Neuronal stem cell (in vitro differentiated cells): ENCODE data around the gene GLCCI1.
A peak's percentile ranks its signal among the peaks of the same experiment; 100 is the strongest.

Source experiments
- DNase-seq: peaks from one replicate; pipeline ENCODE4 v3.0.0-alpha.2; 2013; ENCODE audit warnings: low spot score
- H2AFZ ChIP-seq: one replicate; pipeline ENCODE4 v1.6.1; 2013; ENCODE audit warnings: mild to moderate bottlenecking, low read length, inconsistent platforms
- H2AK5ac ChIP-seq: 2 replicates; pipeline ENCODE4 v1.6.1; 2013; ENCODE audit warnings: low read depth, mild to moderate bottlenecking, inconsistent platforms, low read length, moderate library complexity, mixed read lengths
- H2BK120ac ChIP-seq: 2 replicates; pipeline ENCODE4 v1.6.1; 2013; ENCODE audit warnings: low read depth, mild to moderate bottlenecking, inconsistent platforms, low read length, moderate library complexity, mixed read lengths
- H2BK12ac ChIP-seq: one replicate; pipeline ENCODE4 v1.6.1; 2013; ENCODE audit warnings: low read length, inconsistent platforms
- H2BK15ac ChIP-seq: 2 replicates; pipeline ENCODE4 v1.6.1; 2013; ENCODE audit warnings: mild to moderate bottlenecking, low read length, inconsistent platforms, mixed read lengths
- H2BK5ac ChIP-seq: one replicate; pipeline ENCODE4 v1.6.1; 2013; ENCODE audit warnings: inconsistent platforms, mild to moderate bottlenecking, low read length, moderate library complexity
- H3K14ac ChIP-seq: one replicate; pipeline ENCODE4 v1.6.1; 2013; ENCODE audit warnings: low read length, inconsistent platforms
- H3K18ac ChIP-seq: 2 replicates; pipeline ENCODE4 v1.6.1; 2013; ENCODE audit warnings: low read length, inconsistent platforms
- H3K23ac ChIP-seq: 2 replicates; pipeline ENCODE4 v1.6.1; 2013; ENCODE audit warnings: low read depth, mild to moderate bottlenecking, mixed read lengths, low read length, inconsistent platforms; ENCODE audit not compliant: poor library complexity
- H3K27ac ChIP-seq: replicated peaks from 3 replicates; pipeline ENCODE4 v1.5.1; 2013; ENCODE audit warnings: low read length, inconsistent platforms
- H3K27me3 ChIP-seq, 3 experiments: 2 replicates each; pipeline ENCODE4 v1.6.1; 2013; ENCODE audit warnings: low read length in 3 of 3, mild to moderate bottlenecking in 2 of 3, inconsistent platforms in 1 of 3, low read depth in 1 of 3, mixed read lengths in 1 of 3, moderate library complexity in 1 of 3; ENCODE audit not compliant: control insufficient read depth in 3 of 3, insufficient read depth in 3 of 3
- H3K36me3 ChIP-seq, 2 donors: replicated peaks in 1 of 2; 2 replicates each; pipeline ENCODE4 v1.6.1; 2013; ENCODE audit warnings: low read length in 2 of 2; ENCODE audit not compliant: control insufficient read depth in 2 of 2, insufficient read depth in 2 of 2
- H3K4ac ChIP-seq: 2 replicates; pipeline ENCODE4 v1.6.1; 2013; ENCODE audit warnings: inconsistent platforms, mild to moderate bottlenecking, low read length, moderate library complexity
- H3K4me1 ChIP-seq, 2 donors: 1 replicate in 1 of 2; 2 replicates in 1 of 2; pipeline ENCODE4 v1.6.1; 2013; ENCODE audit warnings: low read length in 2 of 2, low read depth in 1 of 2; ENCODE audit not compliant: control insufficient read depth in 2 of 2, insufficient read depth in 1 of 2
- H3K4me2 ChIP-seq: one replicate; pipeline ENCODE4 v1.6.1; 2013; ENCODE audit warnings: mild to moderate bottlenecking, low read length, inconsistent platforms; ENCODE audit not compliant: insufficient read depth, poor library complexity, severe bottlenecking
- H3K4me3 ChIP-seq, 2 donors: 2 replicates each; pipeline ENCODE4 v1.5.1; 2013; ENCODE audit warnings: low read length in 2 of 2, mild to moderate bottlenecking in 2 of 2, inconsistent platforms in 1 of 2, moderate library complexity in 1 of 2
- H3K79me1 ChIP-seq: one replicate; pipeline ENCODE4 v1.6.1; 2013; ENCODE audit warnings: low read depth, mild to moderate bottlenecking, inconsistent platforms, low read length, moderate library complexity
- H3K9ac ChIP-seq: one replicate; pipeline ENCODE4 v1.6.1; 2013; ENCODE audit warnings: mild to moderate bottlenecking, low read depth, low read length, inconsistent platforms; ENCODE audit not compliant: poor library complexity
- H3K9me3 ChIP-seq, 2 donors: replicated peaks in 1 of 2; 2 replicates each; pipeline versions ENCODE3 to v1.6.1; 2013; ENCODE audit warnings: low read length in 2 of 2, mild to moderate bottlenecking in 2 of 2, inconsistent platforms in 1 of 2, low read depth in 1 of 2, mixed read lengths in 1 of 2, moderate library complexity in 1 of 2; ENCODE audit not compliant: control insufficient read depth in 2 of 2, insufficient read depth in 1 of 2
- H4K8ac ChIP-seq: one replicate; pipeline ENCODE4 v1.6.1; 2013; ENCODE audit warnings: low read depth, mild to moderate bottlenecking, inconsistent platforms, low read length, moderate library complexity
- H4K91ac ChIP-seq: one replicate; pipeline ENCODE4 v1.6.1; 2013; ENCODE audit warnings: low read length, low read depth, mild to moderate bottlenecking, inconsistent platforms; ENCODE audit not compliant: poor library complexity
- WGBS, 2 donors: extraction: QIAGEN DNeasy Blood & Tissue Kit; methylation state at CpG; one replicate each; pipeline ENCODE4 v1.1.7; 2013; ENCODE audit warnings: missing lambda C conversion rate in 2 of 2, mixed read lengths in 1 of 2; ENCODE audit not compliant: insufficient read length in 2 of 2, insufficient replicate concordance in 1 of 2; ENCODE audit errors: extremely low coverage in 2 of 2; 5-methylcytosine and 5-hydroxymethylcytosine counted together

GLCCI1 gene

GRCh38 chr7:7938471-7938870 lies 30.1 kb upstream of the GLCCI1 start:
- Histone ChIP-seq H3K23ac (no peak overlapping the region), H2BK12ac (no peak overlapping the region), H3K4me1 (peaks cover 0 to 4% of the 10 kb centered on the region in 2 donors), H3K4me2 (no peak overlapping the region), H2BK5ac (no peak overlapping the region), H2AFZ (no peak overlapping the region), H3K4ac (no peak overlapping the region), H2BK120ac (no peak overlapping the region), H3K79me1 (no peaks in the 10 kb centered on the region), H3K9me3 (no peaks in the 10 kb centered on the region), H2BK15ac (no peak overlapping the region), H3K36me3 (no peaks in the 10 kb centered on the region), H3K27ac (no peak overlapping the region), H2AK5ac (no peak overlapping the region), H4K91ac (no peak overlapping the region), H3K27me3 (no peaks in the 10 kb centered on the region), H3K4me3 (no peak overlapping the region), H3K9ac (no peak overlapping the region), H4K8ac (no peak overlapping the region), H3K18ac (no peak overlapping the region), H3K14ac (no peak overlapping the region)
- no peak for DNase-seq
- no CpG with 5 or more reads among the region's 6 CpGs for WGBS, 2 donors

GRCh38 chr7:7943951-7944350 lies 24.6 kb upstream of the GLCCI1 start:
- Histone ChIP-seq H3K4me1 (peaks cover 0 to 3% of the 10 kb centered on the region in 2 donors), H3K9ac (no peak overlapping the region), H3K9me3 (no peaks in the 10 kb centered on the region), H3K14ac (no peak overlapping the region), H3K23ac (no peak overlapping the region), H3K36me3 (no peaks in the 10 kb centered on the region), H3K18ac (no peak overlapping the region), H4K8ac (no peak overlapping the region), H2BK15ac (no peak overlapping the region), H2AK5ac (no peak overlapping the region), H2BK12ac (no peak overlapping the region), H2BK120ac (no peak overlapping the region), H3K4me3 (no peak overlapping the region), H2BK5ac (no peak overlapping the region), H3K4me2 (no peak overlapping the region), H2AFZ (no peak overlapping the region), H4K91ac (no peak overlapping the region), H3K4ac (no peak overlapping the region), H3K79me1 (no peaks in the 10 kb centered on the region), H3K27me3 (no peaks in the 10 kb centered on the region), H3K27ac (no peak overlapping the region)
- no CpG with 5 or more reads among the region's 1 CpG for WGBS, 2 donors
- DNase-seq: no peak

DNA sequence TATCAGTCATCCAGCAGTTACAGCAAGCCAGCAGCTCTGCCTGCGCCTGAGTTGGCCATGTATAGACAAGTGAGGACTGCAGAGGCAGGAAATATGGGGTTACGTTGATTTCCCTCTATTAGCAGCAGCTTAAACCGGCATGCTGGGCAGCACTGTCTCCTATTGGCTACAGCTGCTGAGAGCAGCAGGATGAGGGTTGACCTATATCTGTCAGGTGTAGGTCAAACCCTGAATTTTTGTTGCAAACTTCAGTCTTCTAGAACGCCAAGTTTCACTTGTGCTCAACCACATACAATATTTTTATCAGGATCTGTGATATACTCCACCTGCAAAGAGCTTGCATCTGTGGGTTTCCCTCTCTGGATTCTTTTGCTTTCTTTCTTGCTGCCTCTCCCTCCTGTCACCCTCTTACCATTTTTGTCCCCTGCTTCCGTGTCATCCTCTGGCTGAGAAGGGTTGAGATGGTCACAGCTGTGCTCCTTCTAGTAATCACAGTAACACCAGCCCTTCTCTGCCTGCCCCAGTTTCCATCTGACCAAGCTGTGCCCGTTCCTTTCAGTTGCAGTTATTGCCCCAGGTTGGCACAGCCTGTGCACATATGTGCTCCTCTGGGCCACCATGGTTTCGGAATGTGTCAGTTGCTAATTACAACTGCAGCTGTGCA lies 23.8 kb upstream of the GLCCI1 start:
- Histone ChIP-seq H3K23ac (no peak overlapping the region), H2BK15ac (no peak overlapping the region), H2BK5ac (no peak overlapping the region), H4K8ac (no peak overlapping the region), H3K4me2 (no peak overlapping the region), H3K18ac (no peak overlapping the region), H4K91ac (no peak overlapping the region), H3K9me3 (no peaks in the 10 kb centered on the region), H3K4me1 (peaks cover 0 to 3% of the 10 kb centered on the region in 2 donors), H3K9ac (no peak overlapping the region), H3K14ac (no peak overlapping the region), H3K27me3 (no peaks in the 10 kb centered on the region), H3K79me1 (no peaks in the 10 kb centered on the region), H3K4me3 (peak overlapping the region in 1 of 2 donors; percentile 19), H2AFZ (no peak overlapping the region), H2BK12ac (no peak overlapping the region), H3K36me3 (no peaks in the 10 kb centered on the region), H2AK5ac (no peak overlapping the region), H3K27ac (no peak overlapping the region), H2BK120ac (no peak overlapping the region), H3K4ac (no peak overlapping the region)
- DNase-seq: no peak
- no CpG with 5 or more reads among the region's 7 CpGs for WGBS, 2 donors

GRCh38 chr7:7946486-7946885 lies 22.1 kb upstream of the GLCCI1 start:
- no peaks in the 10 kb centered on the region for H3K79me1 ChIP-seq
- peaks cover 0 to 3% of the 10 kb centered on the region in 2 donors for H3K4me1 ChIP-seq
- H2BK15ac ChIP-seq: no peak overlapping the region
- H3K27ac ChIP-seq: no peak overlapping the region
- H3K14ac ChIP-seq: no peak overlapping the region
- no peak overlapping the region for H2BK120ac ChIP-seq
- no peak overlapping the region for H3K4ac ChIP-seq
- no peak overlapping the region for H2AK5ac ChIP-seq
- DNase-seq: no peak
- no peak overlapping the region for H2AFZ ChIP-seq
- H2BK5ac ChIP-seq: no peak overlapping the region
- no peak overlapping the region for H4K91ac ChIP-seq
- H3K23ac ChIP-seq: no peak overlapping the region
- no CpG with 5 or more reads among the region's 3 CpGs for WGBS, 2 donors
- no peaks in the 10 kb centered on the region for H3K9me3 ChIP-seq
- H4K8ac ChIP-seq: no peak overlapping the region
- no peak overlapping the region for H2BK12ac ChIP-seq
- H3K4me2 ChIP-seq: no peak overlapping the region
- no peak overlapping the region for H3K18ac ChIP-seq
- H3K4me3 ChIP-seq: no peak overlapping the region
- no peak overlapping the region for H3K9ac ChIP-seq
- H3K27me3 ChIP-seq: no peaks in the 10 kb centered on the region
- no peaks in the 10 kb centered on the region for H3K36me3 ChIP-seq
